ENCODE measurements around the gene ACADSB. TPM values are rescaled to one million over a fixed set of nuclear protein-coding genes. Genes with fewer than 3 reads are reported as not detected.

The ACADSB gene
- total RNA-seq, 2 donors from 2014 or later: 17.6 to 69.3 TPM

GRCh38 chr10:123086281-123086680 is 77.5 kb downstream of the ACADSB start:
- no peak for TF ChIP-seq CTCF (IDR thresholded peaks at IDR 0.05)
- DNase-seq: no peak
- H3K9ac ChIP-seq (ENCODE audit: low read depth in 2 of 2, low read length in 2 of 2): no peak overlapping the region
- H3K4me1 ChIP-seq: no peaks in the 10 kb centered on the region
- H3K4me3 ChIP-seq: no peak overlapping the region
- H3K36me3 ChIP-seq: no peaks in the 10 kb centered on the region
- no peaks in the 10 kb centered on the region for H3K9me3 ChIP-seq
- intact Hi-C loops (cut with DNase I): no loop called here
- H3K27me3 ChIP-seq: no peaks in the 10 kb centered on the region
- no peak overlapping the region for H3K27ac ChIP-seq

- Histone ChIP-seq H3K27ac (no peak overlapping the region), H3K4me3 (no peak overlapping the region), H3K27me3 (no peaks in the 10 kb centered on the region), H3K9me3 (no peaks in the 10 kb centered on the region), H3K9ac (ENCODE audit: low read depth in 2 of 2, low read length in 2 of 2) (no peak overlapping the region), H3K4me1 (no peaks in the 10 kb centered on the region), H3K36me3 (no peaks in the 10 kb centered on the region)
- no peak for TF ChIP-seq CTCF (IDR thresholded peaks at IDR 0.05)
- intact Hi-C loops (cut with DNase I): no loop called here
- DNase-seq: no peak
Observed at GRCh38 chr10:123087348-123087747, 78.5 kb downstream of the ACADSB start.

- DNase-seq: no peak
- Histone ChIP-seq H3K36me3 (no peaks in the 10 kb centered on the region), H3K27me3 (no peaks in the 10 kb centered on the region), H3K4me1 (no peaks in the 10 kb centered on the region), H3K9me3 (no peaks in the 10 kb centered on the region), H3K27ac (no peak overlapping the region), H3K9ac (ENCODE audit: low read depth in 2 of 2, low read length in 2 of 2) (no peak overlapping the region), H3K4me3 (no peak overlapping the region)
- TF ChIP-seq CTCF (IDR thresholded peaks at IDR 0.05): no peak
- intact Hi-C loops (cut with DNase I): no loop called here
Observed at GRCh38 chr10:123087786-123088185, 79.0 kb downstream of the ACADSB start.

GRCh38 chr10:123092635-123093414 is 84.0 kb downstream of the ACADSB start:
- Histone ChIP-seq H3K36me3 (no peaks in the 10 kb centered on the region), H3K27me3 (no peaks in the 10 kb centered on the region), H3K4me3 (no peak overlapping the region), H3K27ac (no peak overlapping the region), H3K9me3 (no peaks in the 10 kb centered on the region), H3K4me1 (no peaks in the 10 kb centered on the region), H3K9ac (ENCODE audit: low read depth in 2 of 2, low read length in 2 of 2) (no peak overlapping the region)
- intact Hi-C loops (cut with DNase I): no loop called here
- no peak for DNase-seq
- no peak for TF ChIP-seq CTCF (IDR thresholded peaks at IDR 0.05)

- H3K9me3 ChIP-seq: no peaks in the 10 kb centered on the region
- no peak overlapping the region for H3K9ac ChIP-seq (ENCODE audit: low read depth in 2 of 2, low read length in 2 of 2)
- H3K27me3 ChIP-seq: no peaks in the 10 kb centered on the region
- no peak for DNase-seq
- no peak for TF ChIP-seq CTCF (IDR thresholded peaks at IDR 0.05)
- no peak overlapping the region for H3K4me3 ChIP-seq
- intact Hi-C loops (cut with DNase I): no loop called here
- no peaks in the 10 kb centered on the region for H3K36me3 ChIP-seq
- no peak overlapping the region for H3K27ac ChIP-seq
- H3K4me1 ChIP-seq: no peaks in the 10 kb centered on the region
Observed at GRCh38 chr10:123093489-123093888, 84.7 kb downstream of the ACADSB start.

Measured in colonic mucosa (tissue), 4 donors.